Hematopoietic multipotent progenitor cell treated with erythropoietin and hydrocortisone succinate and interleukin-3 and kit ligand, for 17 days (in vitro differentiated cells): Measurements from ENCODE around the gene CRTC2.

Experiments used
- DNase-seq: peaks from one replicate; pipeline ENCODE4 v3.0.0-alpha.2; 2015; ENCODE audit warnings: low spot score

CRTC2 gene

DNA sequence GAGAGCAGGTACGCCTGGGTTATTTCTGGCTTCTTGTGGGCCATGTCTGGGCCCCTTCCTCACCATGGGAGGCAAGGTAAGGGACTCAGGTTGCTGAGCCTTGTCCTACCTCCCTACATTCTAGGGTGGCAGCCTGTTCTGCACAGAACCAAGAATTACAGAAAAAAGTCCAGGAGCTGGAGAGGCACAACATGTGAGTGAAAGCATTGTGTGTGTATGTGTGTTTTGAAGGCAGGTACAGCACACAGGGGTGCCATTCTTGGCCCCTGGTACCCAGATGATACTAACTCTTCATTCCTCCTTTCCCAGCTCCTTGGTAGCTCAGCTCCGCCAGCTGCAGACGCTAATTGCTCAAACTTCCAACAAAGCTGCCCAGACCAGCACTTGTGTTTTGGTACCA, 14.7 kb upstream of the CRTC2 start:
- DNase-seq, result no peak

- DNase-seq, result no peak
These were observed 11.9 kb upstream of the CRTC2 start for GRCh38 chr1:153970346-153970745.

DNA sequence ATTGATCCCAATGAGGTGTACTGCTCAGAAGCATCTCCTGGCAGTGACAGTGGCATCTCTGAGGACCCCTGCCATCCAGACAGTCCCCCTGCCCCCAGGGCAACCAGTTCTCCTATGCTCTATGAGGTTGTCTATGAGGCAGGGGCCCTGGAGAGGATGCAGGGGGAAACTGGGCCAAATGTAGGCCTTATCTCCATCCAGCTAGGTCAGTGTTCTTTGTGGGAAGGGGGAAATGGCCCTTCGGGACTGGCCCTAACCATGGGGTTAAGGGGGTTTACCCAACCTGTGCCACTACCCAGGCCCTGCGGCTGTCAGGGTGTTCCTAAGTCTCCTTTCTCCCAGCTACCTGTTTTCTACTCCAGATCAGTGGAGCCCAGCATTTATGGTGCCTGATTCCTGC, 10.6 kb upstream of the CRTC2 start:
- no peak for DNase-seq

- DNase-seq, result no peak
These were observed 10.0 kb upstream of the CRTC2 start for GRCh38 chr1:153968408-153968807.

DNA sequence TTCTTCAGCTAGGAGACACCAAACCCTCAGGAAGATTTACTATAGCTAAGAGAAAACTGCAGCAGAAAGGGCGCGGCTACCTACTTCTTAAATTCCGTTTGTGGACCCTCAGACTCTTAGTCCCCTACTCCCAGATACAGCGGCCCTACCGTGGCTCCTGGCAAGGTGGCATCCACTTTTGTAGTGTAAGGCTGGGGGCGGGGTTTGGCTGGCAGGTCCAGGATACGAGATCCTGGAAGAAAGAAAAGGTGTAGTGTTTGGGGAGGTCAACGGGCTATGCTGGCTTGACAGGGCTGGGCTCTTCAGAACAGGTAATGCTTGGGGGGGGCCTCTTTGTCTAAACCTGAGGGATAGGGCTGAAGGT, 9.6 kb upstream of the CRTC2 start:
- DNase-seq, result no peak

- DNase-seq, result peak; percentile 86
These were observed 8.9 kb upstream of the CRTC2 start, which contains the start of gene CREB3L4 for GRCh38 chr1:153967107-153967999. TSS of gene CREB3L4 (plus strand) at chr1:153967902. CDS start at chr1:153968526, 624 bp downstream.

- DNase-seq, result no peak
These were observed 5.5 kb upstream of the CRTC2 start for GRCh38 chr1:153963850-153964331.

- DNase-seq, result peak; percentile 97
These were observed 4.8 kb upstream of the CRTC2 start, which contains the start of gene SLC39A1 for GRCh38 chr1:153963030-153963849. TSS of gene SLC39A1 (minus strand) at chr1:153963537. CDS start at chr1:153962715, 822 bp downstream.

GRCh38 chr1:153962088-153963029, 3.9 kb upstream of the CRTC2 start:
- DNase-seq, result peak; percentile 44

GRCh38 chr1:153961421-153961820, 3.0 kb upstream of the CRTC2 start:
- no peak for DNase-seq

DNA sequence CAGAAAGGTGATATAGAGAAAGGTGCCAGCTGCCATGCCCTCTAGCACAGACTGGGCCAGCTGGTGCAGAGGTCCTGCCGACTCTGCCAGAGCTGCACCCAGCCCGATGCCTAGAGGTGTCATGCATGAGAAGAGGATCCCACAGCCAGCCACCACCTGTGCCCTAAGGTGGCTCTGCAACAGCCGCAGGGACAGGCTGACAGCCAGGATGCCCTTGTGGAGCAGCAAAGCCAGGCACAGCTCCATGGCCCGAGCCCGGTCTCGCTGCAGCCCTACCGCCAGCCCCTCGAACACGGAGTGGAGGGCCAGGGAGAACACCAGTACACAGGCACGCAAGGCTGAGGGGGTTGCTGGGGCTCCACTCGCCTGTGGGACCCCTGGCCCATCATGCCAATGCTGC, 1.8 kb upstream of the CRTC2 start:
- DNase-seq, result no peak

GRCh38 chr1:153959454-153959853, 1.0 kb upstream of the CRTC2 start:
- peak; percentile 45 for DNase-seq

DNA sequence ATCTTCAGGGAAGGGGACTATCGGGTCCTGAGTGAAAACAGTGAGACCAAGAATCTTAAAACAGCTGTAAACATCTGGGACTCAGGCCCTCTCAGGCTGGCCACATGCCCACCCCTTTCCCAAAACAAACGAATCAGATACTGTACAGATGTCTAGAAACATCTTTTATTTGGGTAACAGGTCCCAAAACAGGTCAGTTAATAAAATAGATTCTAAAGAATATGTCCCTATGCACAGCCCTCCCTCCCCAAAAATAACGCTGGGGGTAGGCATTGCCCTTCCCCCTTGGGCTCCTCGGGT, 499 bp upstream of the CRTC2 start:
- no peak for DNase-seq

- no peak for DNase-seq
These were observed 685 bp downstream of the CRTC2 start for GRCh38 chr1:153957744-153958110.

GRCh38 chr1:153956997-153957715, 1.3 kb downstream of the CRTC2 start:
- no peak for DNase-seq

GRCh38 chr1:153954826-153955225, 3.6 kb downstream of the CRTC2 start:
- DNase-seq, result no peak

DNA sequence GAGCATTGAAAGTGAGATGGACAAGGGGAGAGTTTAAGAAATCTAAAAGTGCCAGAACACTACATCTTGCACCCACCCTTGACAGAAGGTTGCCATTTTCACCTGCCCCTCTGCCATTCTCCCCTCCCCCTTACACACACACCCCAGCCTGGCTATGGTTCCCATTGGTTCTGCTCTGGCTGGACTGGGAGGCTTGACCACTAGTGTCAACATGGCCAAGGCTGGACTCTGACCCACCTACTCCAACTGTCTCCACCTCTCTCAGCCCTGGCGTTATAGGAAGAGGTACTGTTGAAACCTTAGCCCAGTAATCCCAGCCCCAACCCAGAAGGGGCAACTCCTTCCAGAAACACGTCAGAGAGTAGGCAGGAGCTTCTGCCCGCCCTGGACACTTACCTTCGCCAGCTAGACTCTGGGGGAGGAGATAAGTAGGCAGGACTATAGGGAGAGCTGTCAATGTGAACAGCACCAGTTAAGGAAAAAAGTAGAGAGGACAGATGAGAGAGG, 4.5 kb downstream of the CRTC2 start:
- no peak for DNase-seq

- no peak for DNase-seq
These were observed 6.6 kb downstream of the CRTC2 start for GRCh38 chr1:153951801-153952200.

DNA sequence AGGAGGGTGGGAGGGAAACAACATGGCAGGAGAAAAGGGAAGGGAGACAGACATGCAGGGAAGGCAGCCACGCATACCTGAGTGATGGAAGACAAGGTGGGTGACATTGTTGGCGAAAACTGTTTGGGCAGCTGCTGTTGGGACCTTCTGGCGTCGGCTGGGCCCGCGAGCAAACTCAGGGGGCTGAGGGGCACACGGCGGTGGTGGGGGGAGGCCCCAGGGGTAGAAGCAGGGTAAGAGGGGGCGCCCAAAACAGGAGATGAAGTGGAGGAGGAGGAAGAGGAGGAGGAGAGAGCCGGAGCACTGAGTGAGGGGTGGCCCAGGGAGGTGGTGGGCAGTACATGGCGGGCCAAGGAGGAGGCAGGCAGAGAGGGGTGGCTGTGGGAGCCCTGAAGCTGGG, 7.2 kb downstream of the CRTC2 start:
- DNase-seq, result no peak

GRCh38 chr1:153946622-153947241, 11.7 kb downstream of the CRTC2 start, which contains the start of gene DENND4B:
TSS of gene DENND4B (minus strand) at chr1:153946718. CDS start at chr1:153944374, 2,344 bp downstream.
- DNase-seq, result peak; percentile 86
